Liver (tissue), 9 donors: ENCODE results near the gene ANKRD33. TPM values are rescaled to one million over a fixed set of nuclear protein-coding genes. Genes with fewer than 3 reads are reported as not detected.

Experiments
- DNase-seq: peaks from one replicate; pipeline ENCODE4 v3.0.0-alpha.2; 2017; ENCODE audit warnings: low spot score
- H3K27ac ChIP-seq, 2 donors: one replicate each; pipeline ENCODE4 v1.7.0; 2013; ENCODE audit warnings: inconsistent platforms in 2 of 2, low read length in 2 of 2, control low read depth in 1 of 2, low read depth in 1 of 2, mild to moderate bottlenecking in 1 of 2
- H3K27me3 ChIP-seq, 4 donors: one replicate each; pipeline versions ENCODE4 v1.6.1 to v1.7.0; 2013; ENCODE audit warnings: low read length in 3 of 4, inconsistent platforms in 1 of 4, mild to moderate bottlenecking in 1 of 4, moderate library complexity in 1 of 4; ENCODE audit not compliant: control insufficient read depth in 4 of 4, insufficient read depth in 4 of 4
- H3K36me3 ChIP-seq, 4 donors: one replicate each; pipeline versions ENCODE4 v1.6.1 to v1.7.0; 2013; ENCODE audit warnings: low read length in 3 of 4, mild to moderate bottlenecking in 3 of 4, low read depth in 1 of 4, moderate library complexity in 1 of 4; ENCODE audit not compliant: control insufficient read depth in 4 of 4, insufficient read depth in 3 of 4
- H3K4me1 ChIP-seq, 4 donors: one replicate each; pipeline versions ENCODE4 v1.6.1 to v1.7.0; 2013; ENCODE audit warnings: low read length in 3 of 4, mild to moderate bottlenecking in 3 of 4, moderate library complexity in 1 of 4; ENCODE audit not compliant: control insufficient read depth in 4 of 4, insufficient read depth in 4 of 4
- H3K4me3 ChIP-seq, 3 donors: one replicate each; pipeline versions ENCODE4 v1.6.1 to v1.7.0; 2013; ENCODE audit warnings: low read length in 3 of 3, control low read depth in 1 of 3, low read depth in 1 of 3, mild to moderate bottlenecking in 1 of 3
- H3K9ac ChIP-seq, 2 donors: one replicate each; pipeline ENCODE4 v1.7.0; 2013; ENCODE audit warnings: low read length in 2 of 2, mild to moderate bottlenecking in 2 of 2, moderate library complexity in 2 of 2, control low read depth in 1 of 2, low read depth in 1 of 2
- H3K9me3 ChIP-seq, 4 donors: one replicate each; pipeline versions ENCODE4 v1.6.1 to v1.7.0; 2013; ENCODE audit warnings: low read length in 3 of 4; ENCODE audit not compliant: control insufficient read depth in 4 of 4
- ATF3 ChIP-seq: IDR thresholded peaks from 2 replicates; pipeline ENCODE4 v1.6.1; 2016; ENCODE audit warnings: antibody characterized with exemption
- EGR1 ChIP-seq, 2 donors: IDR thresholded peaks; 2 replicates each; pipeline ENCODE4 v1.6.1; 2016 to 2018; ENCODE audit warnings: antibody characterized with exemption in 2 of 2, low read depth in 2 of 2
- FOXA1 ChIP-seq: IDR thresholded peaks from 2 replicates; pipeline ENCODE4 v1.6.1; 2016; ENCODE audit warnings: antibody characterized with exemption
- FOXA2 ChIP-seq: IDR thresholded peaks from 2 replicates; pipeline ENCODE4 v1.6.1; 2016; ENCODE audit warnings: antibody characterized with exemption
- GABPA ChIP-seq, 2 donors: IDR thresholded peaks in 1 of 2; conservative IDR thresholded peaks in 1 of 2; 2 replicates each; pipeline ENCODE4 v1.6.1; 2016; ENCODE audit warnings: antibody characterized with exemption in 2 of 2, mild to moderate bottlenecking in 1 of 2, moderate library complexity in 1 of 2
- HNF4A ChIP-seq, 2 donors: conservative IDR thresholded peaks; 2 replicates each; pipeline ENCODE4 v1.6.1; 2016; ENCODE audit warnings: antibody characterized with exemption in 2 of 2, mild to moderate bottlenecking in 2 of 2
- HNF4G ChIP-seq: IDR thresholded peaks from 2 replicates; pipeline ENCODE4 v1.6.1; 2016; ENCODE audit warnings: antibody characterized with exemption
- JUND ChIP-seq, 2 donors: IDR thresholded peaks; 2 replicates each; pipeline ENCODE4 v1.6.1; 2016; ENCODE audit warnings: antibody characterized with exemption in 2 of 2
- MAX ChIP-seq: IDR thresholded peaks from 2 replicates; pipeline ENCODE4 v1.6.1; 2016; ENCODE audit warnings: antibody characterized with exemption
- RAD21 ChIP-seq, 2 donors: IDR thresholded peaks; 2 replicates each; pipeline ENCODE4 v1.6.1; 2016; ENCODE audit warnings: antibody characterized with exemption in 2 of 2, mild to moderate bottlenecking in 2 of 2
- RXRA ChIP-seq, 2 donors: IDR thresholded peaks; 2 replicates each; pipeline ENCODE4 v1.6.1; 2017 to 2018; ENCODE audit warnings: antibody characterized with exemption in 2 of 2, mild to moderate bottlenecking in 1 of 2
- SP1 ChIP-seq: IDR thresholded peaks from 2 replicates; pipeline ENCODE4 v1.6.1; 2018; ENCODE audit warnings: antibody characterized with exemption, mild to moderate bottlenecking
- TAF1 ChIP-seq: conservative IDR thresholded peaks from 2 replicates; pipeline ENCODE4 v1.6.1; 2016; ENCODE audit warnings: antibody characterized with exemption, mild to moderate bottlenecking
- YY1 ChIP-seq: IDR thresholded peaks from 2 replicates; pipeline ENCODE4 v1.6.1; 2016; ENCODE audit warnings: antibody characterized with exemption, mild to moderate bottlenecking
- ZBTB33 ChIP-seq: IDR thresholded peaks from 2 replicates; pipeline ENCODE4 v1.6.1; 2016; ENCODE audit warnings: antibody characterized with exemption
- whole genome bisulfite sequencing: extraction: QIAGEN DNeasy Blood & Tissue Kit; methylation state at CpG from one replicate; pipeline ENCODE4 v1.1.7; 2013; 5-methylcytosine and 5-hydroxymethylcytosine counted together
- polyA plus RNA-seq, 2 donors: library from polyadenylated mRNA; stranded (reverse) in 1 of 2; unstranded in 1 of 2; fragments of 200-250 nt in 1 of 2; fragments of >200 nt in 1 of 2; fragmentation: Nextera tagmentation in 1 of 2; extraction: Ambion mirVana in 1 of 2; gene quantifications; one replicate each; pipeline versions ENCODE4 v1.2.1 to v1.2.3, GENCODE V29; 2013 to 2015
- total RNA-seq, 2 donors: library from RNA; depleted of rRNA; stranded (reverse); fragments of >200 nt; gene quantifications; one replicate each; pipeline ENCODE4 v1.2.3, GENCODE V29; 2014
- TF ChIP-seq, protein P1 (sequence below): IDR thresholded peaks from 2 replicates; pipeline ENCODE4 v1.6.1; 2016; ENCODE audit warnings: antibody characterized with exemption, mild to moderate bottlenecking
- TF ChIP-seq, protein P2 (sequence below): fragments of 150-350 bp; IDR thresholded peaks from 2 replicates; pipeline ENCODE4 v1.5.1; 2017; ENCODE audit warnings: improper control_type of control experiment, low read depth, low read length; ENCODE audit not compliant: missing input control
- donor health status: healthy.
- donor health status: healthy.
- donor health status: healthy.
- donor health status: healthy.
- donor health status: healthy.

Gene ANKRD33
- total and polyA plus RNA-seq, 4 donors = not detected

DNA sequence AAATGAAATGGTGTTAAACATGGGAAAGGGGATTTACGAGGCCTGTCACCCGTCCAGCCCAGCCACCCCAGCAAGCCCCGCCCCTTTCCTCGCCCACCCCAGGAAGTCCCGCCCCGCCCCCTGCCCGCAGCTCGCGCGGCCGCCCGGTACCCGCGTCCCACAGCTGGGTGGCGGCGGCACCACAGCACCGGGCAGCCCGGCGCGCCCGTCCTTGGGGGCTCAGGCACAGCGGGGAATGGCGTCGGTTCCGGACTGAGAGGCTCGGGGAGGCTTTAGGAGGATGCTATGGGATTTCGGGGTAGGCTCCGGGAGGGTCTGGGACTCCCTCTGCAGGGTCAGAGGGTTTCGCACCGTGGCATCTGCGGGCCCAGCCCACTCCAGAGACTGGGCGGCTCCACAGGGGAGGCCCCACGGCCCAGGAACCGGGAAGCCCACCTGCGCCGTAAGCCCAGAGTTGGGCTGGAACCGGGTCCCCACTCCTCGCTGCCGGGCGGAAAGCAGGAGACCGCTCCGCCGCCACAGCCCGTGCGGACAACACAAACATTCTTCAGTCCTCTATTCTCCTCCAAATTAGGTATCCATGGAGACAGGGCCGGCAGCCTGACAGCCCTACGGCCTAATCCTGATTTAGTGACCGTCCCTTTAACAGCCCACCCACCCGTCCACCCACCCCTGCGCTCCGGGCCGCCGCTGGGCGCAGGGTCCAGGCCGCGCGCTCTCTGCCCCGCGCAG lies 40.8 kb upstream of the ANKRD33 start:
- no peak for TF ChIP-seq HNF4G
- peak overlapping the region in 2 of 3 donors; percentile 10 to 84 for H3K4me3 ChIP-seq
- WGBS = 20% methylated on average over 59 of the region's 59 CpGs
- H3K4me1 ChIP-seq = peaks cover 4 to 17% (median 13%) of the 10 kb centered on the region in 4 donors
- H3K27me3 ChIP-seq = peaks cover 0 to 7% (median 0%) of the 10 kb centered on the region in 4 donors
- H3K27ac ChIP-seq = peak overlapping the region in 1 of 2 donors; percentile 46
- H3K9me3 ChIP-seq = no peaks in the 10 kb centered on the region
- no peaks in the 10 kb centered on the region for H3K36me3 ChIP-seq
- no peak overlapping the region for H3K9ac ChIP-seq
- DNase-seq = peak; percentile 62

GRCh38 chr12:51847643-51848325 lies 40.1 kb upstream of the ANKRD33 start:
- peak overlapping the region in 1 of 2 donors; percentile 48 for H3K9ac ChIP-seq
- WGBS = 1% methylated on average over 40 of the region's 40 CpGs
- peaks cover 0 to 7% (median 0%) of the 10 kb centered on the region in 4 donors for H3K27me3 ChIP-seq
- TF ChIP-seq RAD21 (IDR thresholded peaks at IDR 0.05) = no peak
- no peak for TF ChIP-seq TAF1
- TF ChIP-seq HNF4G = no peak
- TF ChIP-seq FOXA2 = no peak
- TF ChIP-seq MAX = no peak
- no peak for TF ChIP-seq JUND (IDR thresholded peaks at IDR 0.05)
- TF ChIP-seq, protein P1, sequence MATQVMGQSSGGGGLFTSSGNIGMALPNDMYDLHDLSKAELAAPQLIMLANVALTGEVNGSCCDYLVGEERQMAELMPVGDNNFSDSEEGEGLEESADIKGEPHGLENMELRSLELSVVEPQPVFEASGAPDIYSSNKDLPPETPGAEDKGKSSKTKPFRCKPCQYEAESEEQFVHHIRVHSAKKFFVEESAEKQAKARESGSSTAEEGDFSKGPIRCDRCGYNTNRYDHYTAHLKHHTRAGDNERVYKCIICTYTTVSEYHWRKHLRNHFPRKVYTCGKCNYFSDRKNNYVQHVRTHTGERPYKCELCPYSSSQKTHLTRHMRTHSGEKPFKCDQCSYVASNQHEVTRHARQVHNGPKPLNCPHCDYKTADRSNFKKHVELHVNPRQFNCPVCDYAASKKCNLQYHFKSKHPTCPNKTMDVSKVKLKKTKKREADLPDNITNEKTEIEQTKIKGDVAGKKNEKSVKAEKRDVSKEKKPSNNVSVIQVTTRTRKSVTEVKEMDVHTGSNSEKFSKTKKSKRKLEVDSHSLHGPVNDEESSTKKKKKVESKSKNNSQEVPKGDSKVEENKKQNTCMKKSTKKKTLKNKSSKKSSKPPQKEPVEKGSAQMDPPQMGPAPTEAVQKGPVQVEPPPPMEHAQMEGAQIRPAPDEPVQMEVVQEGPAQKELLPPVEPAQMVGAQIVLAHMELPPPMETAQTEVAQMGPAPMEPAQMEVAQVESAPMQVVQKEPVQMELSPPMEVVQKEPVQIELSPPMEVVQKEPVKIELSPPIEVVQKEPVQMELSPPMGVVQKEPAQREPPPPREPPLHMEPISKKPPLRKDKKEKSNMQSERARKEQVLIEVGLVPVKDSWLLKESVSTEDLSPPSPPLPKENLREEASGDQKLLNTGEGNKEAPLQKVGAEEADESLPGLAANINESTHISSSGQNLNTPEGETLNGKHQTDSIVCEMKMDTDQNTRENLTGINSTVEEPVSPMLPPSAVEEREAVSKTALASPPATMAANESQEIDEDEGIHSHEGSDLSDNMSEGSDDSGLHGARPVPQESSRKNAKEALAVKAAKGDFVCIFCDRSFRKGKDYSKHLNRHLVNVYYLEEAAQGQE = no peak
- no peak for TF ChIP-seq SP1
- TF ChIP-seq ZBTB33 = no peak
- TF ChIP-seq EGR1 (IDR thresholded peaks at IDR 0.05; ENCODE audit: low read depth in 2 of 2) = no peak
- TF ChIP-seq, protein P2, sequence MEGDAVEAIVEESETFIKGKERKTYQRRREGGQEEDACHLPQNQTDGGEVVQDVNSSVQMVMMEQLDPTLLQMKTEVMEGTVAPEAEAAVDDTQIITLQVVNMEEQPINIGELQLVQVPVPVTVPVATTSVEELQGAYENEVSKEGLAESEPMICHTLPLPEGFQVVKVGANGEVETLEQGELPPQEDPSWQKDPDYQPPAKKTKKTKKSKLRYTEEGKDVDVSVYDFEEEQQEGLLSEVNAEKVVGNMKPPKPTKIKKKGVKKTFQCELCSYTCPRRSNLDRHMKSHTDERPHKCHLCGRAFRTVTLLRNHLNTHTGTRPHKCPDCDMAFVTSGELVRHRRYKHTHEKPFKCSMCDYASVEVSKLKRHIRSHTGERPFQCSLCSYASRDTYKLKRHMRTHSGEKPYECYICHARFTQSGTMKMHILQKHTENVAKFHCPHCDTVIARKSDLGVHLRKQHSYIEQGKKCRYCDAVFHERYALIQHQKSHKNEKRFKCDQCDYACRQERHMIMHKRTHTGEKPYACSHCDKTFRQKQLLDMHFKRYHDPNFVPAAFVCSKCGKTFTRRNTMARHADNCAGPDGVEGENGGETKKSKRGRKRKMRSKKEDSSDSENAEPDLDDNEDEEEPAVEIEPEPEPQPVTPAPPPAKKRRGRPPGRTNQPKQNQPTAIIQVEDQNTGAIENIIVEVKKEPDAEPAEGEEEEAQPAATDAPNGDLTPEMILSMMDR = no peak
- no peak for TF ChIP-seq FOXA1
- no peak for TF ChIP-seq ATF3
- TF ChIP-seq HNF4A (conservative IDR thresholded peaks at IDR 0.05) = no peak
- TF ChIP-seq RXRA (IDR thresholded peaks at IDR 0.05) = no peak
- TF ChIP-seq GABPA (IDR thresholded peaks at IDR 0.05 in 1 of 2, conservative IDR thresholded peaks at IDR 0.05 in 1 of 2) = no peak
- TF ChIP-seq YY1 = no peak
- H3K4me3 ChIP-seq = peak overlapping the region in 2 of 3 donors; percentile 45 to 84
- peak; percentile 53 for DNase-seq
- peaks cover 4 to 17% (median 13%) of the 10 kb centered on the region in 4 donors for H3K4me1 ChIP-seq
- no peaks in the 10 kb centered on the region for H3K36me3 ChIP-seq
- H3K27ac ChIP-seq = peak overlapping the region in 1 of 2 donors; percentile 50
- no peaks in the 10 kb centered on the region for H3K9me3 ChIP-seq
